Activated T-cell treated with anti-CD3 and anti-CD28 coated beads, Interleukin-2, amount 50 U/mL, for 72 hours (primary cell): ENCODE measurements around the gene PPBP. TPM values are rescaled to one million over a fixed set of nuclear protein-coding genes. Genes with fewer than 3 reads are reported as not detected.
A peak's percentile ranks its signal among the peaks of the same experiment; 100 is the strongest.

Source experiments
- ATAC-seq, 2 donors: fragments of 150-1000 bp; cut with Tn5 transposase; replicated peaks in 1 of 2; 2 replicates each; pipeline ENCODE4 v1.10.0; 2021; ENCODE audit warnings: moderate library complexity in 2 of 2, mild to moderate bottlenecking in 1 of 2
- DNase-seq, 2 donors: peaks; one replicate each; pipeline ENCODE4 v3.0.0; 2021 to 2022; ENCODE audit warnings: mixed read lengths in 1 of 2
- H3K27ac Mint-ChIP-seq: one replicate; pipeline ENCODE4 v1.8.0; 2022; ENCODE audit warnings: mild to moderate bottlenecking, moderate library complexity, mixed read lengths
- H3K27me3 Mint-ChIP-seq: one replicate; pipeline ENCODE4 v1.8.0; 2022; ENCODE audit warnings: low read depth, mixed read lengths
- H3K36me3 Mint-ChIP-seq, 2 donors: one replicate each; pipeline ENCODE4 v1.8.0; 2022; ENCODE audit warnings: mixed read lengths in 2 of 2, mild to moderate bottlenecking in 1 of 2; ENCODE audit not compliant: insufficient read depth in 2 of 2
- H3K4me1 Mint-ChIP-seq: one replicate; pipeline ENCODE4 v1.8.0; 2022; ENCODE audit warnings: low read depth, mixed read lengths
- H3K4me3 Mint-ChIP-seq, 2 donors: one replicate each; pipeline ENCODE4 v1.8.0; 2022; ENCODE audit warnings: mild to moderate bottlenecking in 2 of 2, mixed read lengths in 2 of 2, moderate library complexity in 2 of 2
- H3K9me3 Mint-ChIP-seq, 2 donors: one replicate each; pipeline ENCODE4 v1.8.0; 2022; ENCODE audit warnings: mixed read lengths in 2 of 2
- total RNA-seq, 2 donors: library from RNA; stranded (reverse); gene quantifications; one replicate each; pipeline ENCODE4 v1.2.3, GENCODE V29; 2022

The PPBP gene
- total RNA-seq, 2 donors from 2014 or later: not detected

- Mint-ChIP-seq H3K4me3 (no peak overlapping the region), H3K4me1 (peaks cover 34% of the 10 kb centered on the region), H3K36me3 (peaks cover 0 to 3% of the 10 kb centered on the region in 2 donors), H3K27me3 (no peaks in the 10 kb centered on the region), H3K9me3 (peaks cover 0 to 4% of the 10 kb centered on the region in 2 donors), H3K27ac (no peak overlapping the region)
- ATAC-seq (no peak), DNase-seq (no peak)
Measured at GRCh38 chr4:74014332-74014731, 26.3 kb upstream of the PPBP start.

- H3K36me3 Mint-ChIP-seq: peaks cover 0 to 3% of the 10 kb centered on the region in 2 donors
- peaks cover 0 to 4% of the 10 kb centered on the region in 2 donors for H3K9me3 Mint-ChIP-seq
- no peak overlapping the region for H3K4me3 Mint-ChIP-seq
- no peaks in the 10 kb centered on the region for H3K27me3 Mint-ChIP-seq
- DNase-seq (no peak), ATAC-seq (no peak)
- no peak overlapping the region for H3K27ac Mint-ChIP-seq
- peaks cover 34% of the 10 kb centered on the region for H3K4me1 Mint-ChIP-seq
Measured at GRCh38 chr4:74013264-74013663, 25.3 kb upstream of the PPBP start.

- Mint-ChIP-seq H3K4me1 (peaks cover 25% of the 10 kb centered on the region), H3K9me3 (peaks cover 0 to 4% of the 10 kb centered on the region in 2 donors), H3K36me3 (peaks cover 0 to 3% of the 10 kb centered on the region in 2 donors), H3K27ac (no peak overlapping the region), H3K4me3 (no peak overlapping the region), H3K27me3 (no peaks in the 10 kb centered on the region)
- ATAC-seq: peak in 1 of 2 donors; percentile 21
- DNase-seq: no peak
Measured at GRCh38 chr4:74012130-74012529, 24.1 kb upstream of the PPBP start.

- H3K27ac Mint-ChIP-seq: no peak overlapping the region
- H3K27me3 Mint-ChIP-seq: no peaks in the 10 kb centered on the region
- H3K36me3 Mint-ChIP-seq: no peaks in the 10 kb centered on the region
Measured at GRCh38 chr4:74009307-74009706, 21.3 kb upstream of the PPBP start.

GRCh38 chr4:74006009-74006476, 18.1 kb upstream of the PPBP start:
- Mint-ChIP-seq H3K27me3 (no peaks in the 10 kb centered on the region), H3K4me1 (no peaks in the 10 kb centered on the region), H3K9me3 (no peaks in the 10 kb centered on the region), H3K4me3 (no peak overlapping the region), H3K27ac (no peak overlapping the region), H3K36me3 (no peaks in the 10 kb centered on the region)
- no peak for ATAC-seq
- no peak for DNase-seq

More at GRCh38 chr4:74009307-74009706, 21.3 kb upstream of the PPBP start:
- Mint-ChIP-seq H3K9me3 (no peaks in the 10 kb centered on the region), H3K4me1 (no peaks in the 10 kb centered on the region), H3K4me3 (no peak overlapping the region)
- ATAC-seq (no peak), DNase-seq (no peak)

GRCh38 chr4:74005528-74005927, 17.5 kb upstream of the PPBP start:
- no peak overlapping the region for H3K4me3 Mint-ChIP-seq
- ATAC-seq (no peak), DNase-seq (no peak)
- H3K9me3 Mint-ChIP-seq: no peaks in the 10 kb centered on the region
- no peaks in the 10 kb centered on the region for H3K36me3 Mint-ChIP-seq
- peaks cover 4% of the 10 kb centered on the region for H3K27me3 Mint-ChIP-seq
- H3K4me1 Mint-ChIP-seq: no peaks in the 10 kb centered on the region
- no peak overlapping the region for H3K27ac Mint-ChIP-seq

- ATAC-seq (no peak), DNase-seq (no peak)
- Mint-ChIP-seq H3K27ac (no peak overlapping the region), H3K4me1 (no peaks in the 10 kb centered on the region), H3K9me3 (no peaks in the 10 kb centered on the region), H3K36me3 (no peaks in the 10 kb centered on the region), H3K4me3 (no peak overlapping the region), H3K27me3 (peaks cover 4% of the 10 kb centered on the region)
Measured at GRCh38 chr4:74004668-74005067, 16.7 kb upstream of the PPBP start.

GRCh38 chr4:74000301-74000700, 12.3 kb upstream of the PPBP start:
- H3K4me3 Mint-ChIP-seq: no peak overlapping the region
- no peaks in the 10 kb centered on the region for H3K36me3 Mint-ChIP-seq
- DNase-seq: no peak
- no peak overlapping the region for H3K27ac Mint-ChIP-seq
- peaks cover 20% of the 10 kb centered on the region for H3K27me3 Mint-ChIP-seq
- no peaks in the 10 kb centered on the region for H3K9me3 Mint-ChIP-seq
- no peak for ATAC-seq
- peaks cover 5% of the 10 kb centered on the region for H3K4me1 Mint-ChIP-seq

GRCh38 chr4:73998040-73999011, 10.3 kb upstream of the PPBP start, which contains the start of gene CXCL5:
CXCL5 (minus strand) TSS chr4:73998677; CDS start chr4:73998581, 96 bp downstream.
- ATAC-seq (no peak), DNase-seq (no peak)
- Mint-ChIP-seq H3K36me3 (no peaks in the 10 kb centered on the region), H3K4me3 (peak within 1 kb of the TSS in 1 of 2 donors; percentile 48), H3K9me3 (no peaks in the 10 kb centered on the region), H3K27ac (no peak within 1 kb of the TSS), H3K27me3 (peaks cover 20% of the 10 kb centered on the region), H3K4me1 (peaks cover 5% of the 10 kb centered on the region)

GRCh38 chr4:73992050-73992449, 4.1 kb upstream of the PPBP start:
- no peak overlapping the region for H3K27ac Mint-ChIP-seq
- no peaks in the 10 kb centered on the region for H3K9me3 Mint-ChIP-seq
- no peak for ATAC-seq
- no peaks in the 10 kb centered on the region for H3K4me1 Mint-ChIP-seq
- DNase-seq: no peak
- H3K27me3 Mint-ChIP-seq: no peaks in the 10 kb centered on the region
- no peak overlapping the region for H3K4me3 Mint-ChIP-seq
- H3K36me3 Mint-ChIP-seq: no peaks in the 10 kb centered on the region

GRCh38 chr4:73991742-73992000, 3.7 kb upstream of the PPBP start:
- Mint-ChIP-seq H3K4me3 (no peak overlapping the region), H3K27me3 (no peaks in the 10 kb centered on the region), H3K27ac (no peak overlapping the region), H3K36me3 (no peaks in the 10 kb centered on the region), H3K4me1 (no peaks in the 10 kb centered on the region), H3K9me3 (no peaks in the 10 kb centered on the region)
- no peak for ATAC-seq
- no peak for DNase-seq

GRCh38 chr4:73990988-73991741, 3.2 kb upstream of the PPBP start:
- no peaks in the 10 kb centered on the region for H3K4me1 Mint-ChIP-seq
- DNase-seq (no peak), ATAC-seq (no peak)
- no peaks in the 10 kb centered on the region for H3K9me3 Mint-ChIP-seq
- H3K36me3 Mint-ChIP-seq: no peaks in the 10 kb centered on the region
- H3K27me3 Mint-ChIP-seq: no peaks in the 10 kb centered on the region
- no peak overlapping the region for H3K27ac Mint-ChIP-seq
- H3K4me3 Mint-ChIP-seq: no peak overlapping the region

GRCh38 chr4:73989928-73990327, 1.9 kb upstream of the PPBP start:
- Mint-ChIP-seq H3K4me3 (no peak overlapping the region), H3K27ac (no peak overlapping the region), H3K9me3 (no peaks in the 10 kb centered on the region), H3K27me3 (no peaks in the 10 kb centered on the region), H3K4me1 (no peaks in the 10 kb centered on the region), H3K36me3 (no peaks in the 10 kb centered on the region)
- no peak for DNase-seq
- ATAC-seq: no peak
